ENCODE data around the gene VGLL4.

DNA sequence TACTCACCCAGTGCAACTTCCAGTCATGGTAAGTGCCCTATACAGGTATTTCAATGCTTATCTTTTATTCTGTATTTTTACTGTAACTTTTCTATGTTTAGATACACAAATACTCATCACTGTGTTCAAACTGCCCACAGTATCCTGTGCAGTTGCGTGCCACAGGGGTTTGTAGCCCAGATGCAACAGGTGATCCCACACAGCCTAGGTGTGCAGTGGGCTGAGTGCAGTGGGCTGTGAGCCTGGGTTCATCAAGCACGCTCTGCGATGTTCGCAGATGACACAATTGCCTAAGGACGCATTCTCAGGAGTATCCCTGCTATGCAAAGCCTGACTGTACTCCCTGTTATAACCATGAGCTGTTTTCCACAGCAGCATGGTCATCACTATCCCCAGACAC, 36.2 kb upstream of the VGLL4 start:
- TF ChIP-seq, protein P1, sequence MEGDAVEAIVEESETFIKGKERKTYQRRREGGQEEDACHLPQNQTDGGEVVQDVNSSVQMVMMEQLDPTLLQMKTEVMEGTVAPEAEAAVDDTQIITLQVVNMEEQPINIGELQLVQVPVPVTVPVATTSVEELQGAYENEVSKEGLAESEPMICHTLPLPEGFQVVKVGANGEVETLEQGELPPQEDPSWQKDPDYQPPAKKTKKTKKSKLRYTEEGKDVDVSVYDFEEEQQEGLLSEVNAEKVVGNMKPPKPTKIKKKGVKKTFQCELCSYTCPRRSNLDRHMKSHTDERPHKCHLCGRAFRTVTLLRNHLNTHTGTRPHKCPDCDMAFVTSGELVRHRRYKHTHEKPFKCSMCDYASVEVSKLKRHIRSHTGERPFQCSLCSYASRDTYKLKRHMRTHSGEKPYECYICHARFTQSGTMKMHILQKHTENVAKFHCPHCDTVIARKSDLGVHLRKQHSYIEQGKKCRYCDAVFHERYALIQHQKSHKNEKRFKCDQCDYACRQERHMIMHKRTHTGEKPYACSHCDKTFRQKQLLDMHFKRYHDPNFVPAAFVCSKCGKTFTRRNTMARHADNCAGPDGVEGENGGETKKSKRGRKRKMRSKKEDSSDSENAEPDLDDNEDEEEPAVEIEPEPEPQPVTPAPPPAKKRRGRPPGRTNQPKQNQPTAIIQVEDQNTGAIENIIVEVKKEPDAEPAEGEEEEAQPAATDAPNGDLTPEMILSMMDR (conservative IDR thresholded peaks at IDR 0.05; ENCODE audit: low read length), result no peak
- no peak for TF ChIP-seq EZH2phosphoT487 (IDR thresholded peaks at IDR 0.05; ENCODE audit: borderline replicate concordance, low read depth, low read length)

All from OCI-LY7 (cell line).